Fibroblast of skin of scalp (primary cell): ENCODE results near the gene CASQ1.

Source experiments
- DNase-seq: peaks from one replicate; pipeline ENCODE4 v3.0.0-alpha.2; 2013

Gene CASQ1

DNA sequence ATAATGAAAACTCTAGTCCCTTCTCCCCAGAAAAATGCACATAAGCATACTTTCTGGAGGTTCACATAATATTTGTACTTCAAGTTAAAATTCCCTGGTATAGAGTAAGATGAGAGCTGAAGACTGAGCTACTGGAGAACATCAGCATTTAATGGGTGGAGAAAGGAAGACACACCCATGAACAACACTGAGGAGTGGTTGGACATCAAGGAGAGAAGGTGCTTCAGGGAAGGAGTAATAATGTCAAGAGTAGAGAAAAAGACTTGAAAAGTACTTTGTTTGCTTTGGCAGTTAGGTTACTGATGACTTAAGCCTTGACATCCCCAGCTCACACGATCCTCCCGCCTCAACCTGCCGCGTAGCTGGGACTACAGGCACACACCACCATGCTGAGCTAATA lies 36.7 kb downstream of the CASQ1 start:
- DNase-seq = no peak

DNA sequence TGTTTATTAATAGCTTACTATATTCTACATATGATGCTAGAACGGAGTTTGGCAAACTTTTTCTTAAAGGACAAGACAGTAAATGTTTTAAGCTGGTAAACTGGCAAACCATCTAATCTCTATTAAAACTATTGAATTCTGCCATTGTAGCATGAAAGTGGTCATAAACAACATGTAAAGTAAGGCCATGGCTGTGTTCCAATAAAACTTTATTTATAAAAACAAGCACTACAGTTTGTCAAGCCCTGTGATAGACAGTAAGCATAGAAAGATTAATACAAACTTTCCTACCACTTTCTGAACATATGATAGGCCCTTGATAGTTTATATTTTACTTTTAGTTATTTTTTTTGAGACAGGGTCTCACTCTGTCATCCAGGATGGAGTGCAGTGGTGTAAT lies 37.2 kb downstream of the CASQ1 start:
- no peak for DNase-seq

DNA sequence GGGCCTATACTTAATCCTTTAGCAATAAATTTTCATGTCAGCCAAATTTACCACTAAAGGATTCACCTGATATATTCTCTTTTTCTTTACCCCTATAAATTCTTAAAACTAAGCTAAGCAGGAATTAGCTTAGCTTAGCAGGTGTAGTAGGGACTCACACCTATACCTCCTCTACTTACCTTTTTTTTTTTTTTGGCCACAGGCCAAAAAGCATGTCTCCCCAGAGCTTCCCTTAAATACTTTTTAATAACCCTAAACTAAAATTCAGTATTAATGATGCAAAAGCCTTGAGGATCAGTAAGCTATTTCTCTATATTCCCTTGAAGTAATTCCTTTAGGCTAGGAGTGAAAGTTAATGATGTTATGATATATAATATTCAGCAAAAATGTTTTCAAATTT lies 38.1 kb downstream of the CASQ1 start:
- no peak for DNase-seq

DNA sequence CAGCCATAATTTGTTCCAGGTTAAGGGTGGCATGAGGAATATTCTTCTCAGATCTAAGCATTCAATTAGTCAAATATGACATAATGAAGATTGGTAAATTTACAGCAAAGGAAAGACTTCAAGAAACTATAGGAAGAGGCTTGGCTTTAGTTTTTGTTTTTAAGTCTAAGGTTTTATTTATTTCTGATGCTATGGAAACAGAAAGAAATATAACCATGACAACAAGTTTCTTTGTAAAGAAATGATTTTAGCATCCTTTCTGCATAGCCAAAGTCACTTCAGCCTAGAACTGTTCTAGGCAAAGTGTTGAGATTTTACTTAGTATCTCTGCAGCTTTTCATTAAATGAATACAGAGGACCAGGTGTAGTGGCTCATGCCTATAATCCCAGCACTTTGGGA lies 42.5 kb downstream of the CASQ1 start:
- no peak for DNase-seq

DNA sequence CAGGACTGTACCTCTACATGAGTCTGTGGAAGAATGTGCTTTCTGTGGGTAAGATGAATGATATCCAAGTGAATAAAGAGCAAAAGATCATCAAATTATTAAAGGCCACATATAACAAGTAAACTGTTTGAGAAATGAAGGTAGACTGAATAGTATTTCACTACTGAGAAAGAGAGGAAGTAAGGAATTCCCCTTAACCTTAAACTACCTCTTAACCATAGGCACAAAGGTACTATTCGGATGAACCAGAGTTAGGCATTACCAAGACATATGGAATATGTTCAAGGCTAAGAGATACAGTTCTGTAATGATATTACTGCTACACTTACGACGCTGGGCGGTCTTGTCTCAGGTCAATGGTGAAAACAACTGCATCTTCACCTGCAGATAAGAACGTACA lies 46.4 kb downstream of the CASQ1 start:
- no peak for DNase-seq

DNA sequence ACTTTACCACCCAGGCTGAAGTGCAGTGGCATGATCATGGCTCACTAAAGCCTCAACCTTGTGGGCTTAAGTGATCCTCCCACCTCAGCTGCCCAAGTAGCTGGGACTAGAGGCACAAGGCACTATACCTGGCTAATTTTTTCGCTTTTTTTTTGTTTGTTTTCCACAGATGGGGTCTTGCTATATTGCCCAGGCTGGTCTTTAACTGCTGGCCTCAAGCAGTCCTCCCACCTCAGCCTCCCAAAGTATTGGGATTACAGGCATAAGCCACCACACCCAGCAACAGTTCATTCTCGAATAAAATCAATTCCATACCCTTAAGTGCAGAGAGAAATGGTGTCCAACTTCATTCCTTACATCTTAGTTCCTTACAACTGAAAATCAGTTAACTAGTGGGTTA lies 47.2 kb downstream of the CASQ1 start:
- DNase-seq = no peak

DNA sequence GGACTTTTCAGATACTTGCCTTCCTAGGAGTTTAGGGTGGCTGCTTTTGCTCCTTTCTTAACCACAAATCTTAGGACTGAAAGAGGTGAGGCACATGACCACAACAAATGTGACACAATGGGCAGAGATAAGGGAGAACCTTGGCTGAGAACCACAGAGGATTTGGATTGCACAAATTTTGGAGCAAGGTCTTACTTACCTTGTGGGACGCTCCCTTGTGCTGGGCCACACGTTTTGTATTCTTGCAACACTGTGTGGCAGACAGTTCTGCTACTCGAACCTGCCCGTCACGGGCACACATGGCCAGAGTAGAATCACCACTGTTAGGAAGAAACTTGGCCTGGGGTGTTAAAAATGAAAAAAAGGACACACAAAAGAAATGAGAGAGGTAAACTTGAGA lies 48.0 kb downstream of the CASQ1 start:
- no peak for DNase-seq

DNA sequence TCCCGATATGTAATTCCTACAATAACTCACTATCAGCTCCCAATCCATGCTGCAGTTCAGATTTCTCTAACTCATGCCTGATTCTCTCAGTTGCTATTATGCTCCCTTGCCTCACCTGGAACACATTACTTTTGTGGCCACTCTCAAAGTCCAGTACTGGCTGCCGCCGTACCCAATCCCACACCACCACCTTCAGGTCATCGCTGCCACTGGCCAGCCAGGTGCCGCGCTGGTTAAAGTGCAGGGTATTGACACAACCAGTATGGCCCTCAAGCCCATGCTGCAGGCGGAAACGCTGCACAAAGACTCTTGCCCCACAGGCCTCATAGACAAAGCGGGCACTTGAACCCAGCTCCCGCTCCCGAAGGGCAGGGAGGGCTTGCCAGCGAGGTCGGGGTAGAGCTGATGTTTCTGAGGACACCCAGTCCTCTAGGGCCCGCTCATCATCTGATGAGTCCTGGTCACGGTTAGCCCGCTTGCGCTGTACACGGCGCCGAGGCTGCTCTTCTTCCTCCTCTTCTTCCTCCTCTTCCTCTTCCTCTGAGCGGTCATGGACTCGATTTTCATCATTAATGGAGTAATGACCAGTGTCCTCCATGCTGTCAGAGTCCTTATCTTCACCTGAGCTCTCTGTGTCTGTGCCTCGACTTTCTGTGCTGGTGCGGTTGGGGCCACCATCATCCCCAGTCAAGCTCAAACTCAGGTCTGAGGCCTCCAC lies 49.4 kb downstream of the CASQ1 start:
- no peak for DNase-seq

DNA sequence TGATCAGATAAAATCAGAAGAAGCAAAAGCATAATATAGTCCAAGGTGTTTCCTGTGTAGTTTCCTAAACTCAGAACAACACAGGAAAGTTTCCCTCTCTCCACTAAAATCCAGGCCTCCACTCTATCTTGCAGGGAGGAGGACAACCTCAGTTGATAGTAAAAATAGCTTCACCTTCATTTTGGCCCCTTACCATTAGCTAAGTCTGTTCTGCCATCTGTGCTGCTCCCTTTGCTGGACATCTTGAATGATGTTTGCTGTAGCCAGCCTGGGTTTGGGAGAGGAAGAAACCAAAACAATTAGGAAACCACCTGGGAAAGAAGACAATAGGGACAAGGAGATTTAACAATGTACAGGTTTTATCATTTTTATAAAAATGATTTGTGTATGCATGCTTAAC lies 53.4 kb downstream of the CASQ1 start:
- DNase-seq = no peak

DNA sequence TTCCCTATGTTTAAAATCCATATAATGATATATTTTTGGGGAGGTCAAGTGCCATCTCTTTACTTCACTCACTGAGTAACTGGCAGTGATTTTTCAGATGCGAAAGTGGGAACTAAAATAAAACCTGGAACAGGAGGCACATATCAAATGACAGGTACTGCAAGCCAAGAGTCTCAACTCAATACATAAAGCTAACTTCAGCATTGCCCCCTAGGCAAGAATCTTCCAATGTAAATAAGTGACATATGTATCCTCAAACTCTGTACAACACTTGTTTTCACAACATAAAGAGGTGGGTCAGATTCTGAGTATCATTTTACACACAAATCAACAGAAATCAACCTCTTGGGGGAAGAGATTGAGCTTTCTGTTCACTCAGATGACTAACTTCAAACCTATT lies 53.8 kb downstream of the CASQ1 start:
- DNase-seq = no peak

DNA sequence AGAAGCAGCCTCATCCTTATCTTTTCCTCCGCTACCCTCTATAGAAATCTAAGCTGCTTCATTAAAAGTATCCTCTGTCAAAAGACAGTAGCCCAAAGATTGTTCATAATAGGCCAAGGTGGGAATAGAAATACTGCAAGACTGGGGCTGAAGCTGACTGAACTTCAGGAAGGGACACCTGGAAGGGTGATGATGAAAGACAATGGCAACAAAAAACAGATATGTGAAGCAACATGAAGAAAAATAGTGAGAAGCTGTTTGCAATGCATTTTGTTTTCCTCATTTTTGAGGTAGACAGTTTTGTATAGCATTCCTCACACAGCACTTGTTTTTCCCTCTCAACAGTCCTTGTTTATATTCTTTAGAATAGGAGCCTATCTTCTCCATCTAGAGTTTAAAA lies 55.1 kb downstream of the CASQ1 start:
- no peak for DNase-seq

DNA sequence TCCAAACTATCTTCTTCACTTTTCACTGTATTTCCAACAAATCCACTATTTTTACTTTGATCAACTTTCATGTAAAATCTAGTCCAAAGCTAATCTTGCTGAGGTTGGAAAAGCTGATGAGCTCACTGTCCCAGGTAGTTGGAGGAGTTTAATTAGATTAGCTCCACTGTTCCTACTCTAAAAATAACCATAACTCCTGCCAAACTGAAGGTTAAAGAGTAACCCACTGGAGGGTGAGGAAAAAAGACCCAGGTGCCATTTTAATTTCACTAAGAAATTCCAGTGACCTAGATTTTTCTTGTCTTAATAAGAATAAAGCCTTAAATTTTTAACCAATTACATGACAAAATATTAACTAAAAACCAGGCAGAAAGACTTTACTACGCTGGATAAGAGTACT lies 56.7 kb downstream of the CASQ1 start:
- no peak for DNase-seq

DNA sequence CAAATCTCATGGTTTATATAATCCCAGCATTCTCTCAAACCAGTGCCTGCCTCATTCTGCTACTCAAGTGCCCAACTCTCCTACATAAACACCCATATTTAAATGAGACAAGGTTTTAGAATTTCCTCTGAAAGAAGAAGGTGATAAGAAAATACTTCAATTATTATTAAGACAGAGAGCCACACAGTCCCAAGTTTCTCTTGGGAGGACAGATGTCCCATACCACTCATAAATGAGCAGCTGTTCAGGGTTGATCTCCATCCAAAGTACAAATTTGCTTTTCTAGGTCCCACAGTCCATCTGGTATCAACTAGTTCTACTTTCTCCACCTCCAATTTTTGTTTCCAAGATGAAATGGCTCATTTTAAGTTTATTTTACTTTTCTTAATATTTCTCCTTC lies 60.6 kb downstream of the CASQ1 start:
- no peak for DNase-seq
